HEK293 (cell line): ENCODE results near the gene LAD1.
A peak's percentile ranks its signal among the peaks of the same experiment; 100 is the strongest.

Experiments used
- CTCF ChIA-PET: fragments of 350-600 bp; formaldehyde crosslinking; extraction: SDS; loops from one replicate; lab custom pipeline; 2021; ENCODE audit warnings: antibody characterized with exemption; lab: Yijun Ruan, JAX
- POLR2A ChIA-PET: fragments of 300-600 bp; formaldehyde crosslinking; extraction: SDS; loops from one replicate; lab custom pipeline; 2020; ENCODE audit warnings: antibody characterized with exemption, inconsistent platforms; lab: Yijun Ruan, JAX
- H3K27ac ChIP-seq: fragments of 200-500 bp; sonication (Bioruptor generic); 2 replicates; pipeline ENCODE4 v1.5.1; 2014; ENCODE audit warnings: low read depth, low read length, control low read depth, inconsistent platforms; ENCODE audit errors: extremely low read depth
- H3K36me3 ChIP-seq, 2 experiments: fragments of 200-500 bp in 1 of 2; sonication (Bioruptor generic) in 1 of 2; 1 replicate in 1 of 2; 2 replicates in 1 of 2; pipeline ENCODE4 v1.5.1; 2014 to 2017; ENCODE audit warnings: inconsistent platforms in 2 of 2, low read length in 2 of 2; ENCODE audit not compliant: control insufficient read depth in 2 of 2, insufficient read depth in 1 of 2
- H3K4me1 ChIP-seq: fragments of 200-500 bp; sonication (Bioruptor generic); 2 replicates; pipeline ENCODE4 v1.5.1; 2014; ENCODE audit warnings: mild to moderate bottlenecking, low read length, inconsistent platforms; ENCODE audit not compliant: control insufficient read depth, insufficient read depth
- H3K4me3 ChIP-seq: 2 replicates; pipeline ENCODE4 v1.5.1; 2011; ENCODE audit warnings: low read depth, mild to moderate bottlenecking, control low read depth, low read length, moderate library complexity
- H3K9me3 ChIP-seq: fragments of 200-500 bp; sonication (Bioruptor generic); 2 replicates; pipeline ENCODE4 v1.5.1; 2014; ENCODE audit warnings: low read depth, low read length, inconsistent platforms; ENCODE audit not compliant: control insufficient read depth, insufficient read depth
- EGR2 ChIP-seq: fragments of 450-650 bp; formaldehyde crosslinking; IDR thresholded peaks from 2 replicates; pipeline ENCODE4 v1.5.1; 2016; ENCODE audit warnings: low read depth, missing biosample characterization, missing genetic modification characterization
- KLF16 ChIP-seq: fragments of 450-650 bp; formaldehyde crosslinking; IDR thresholded peaks from 2 replicates; pipeline ENCODE4 v1.5.1; 2017; ENCODE audit warnings: missing biosample characterization, missing genetic modification characterization
- PRDM10 ChIP-seq: fragments of 450-650 bp; formaldehyde crosslinking; IDR thresholded peaks from 2 replicates; pipeline ENCODE4 v1.5.1; 2016; ENCODE audit warnings: missing biosample characterization, missing genetic modification characterization
- WT1 ChIP-seq: fragments of 450-650 bp; formaldehyde crosslinking; IDR thresholded peaks from 2 replicates; pipeline ENCODE4 v1.5.1; 2016; ENCODE audit warnings: missing biosample characterization, missing genetic modification characterization
- ZNF37A ChIP-seq: fragments of 450-650 bp; IDR thresholded peaks from 2 replicates; pipeline ENCODE4 v1.5.1; 2018; ENCODE audit warnings: missing biosample characterization, missing genetic modification characterization
- ZNF398 ChIP-seq: fragments of 450-650 bp; formaldehyde crosslinking; IDR thresholded peaks from 2 replicates; pipeline ENCODE4 v1.5.1; 2017; ENCODE audit warnings: missing biosample characterization, missing genetic modification characterization
- ZNF404 ChIP-seq: fragments of 450-650 bp; formaldehyde crosslinking; IDR thresholded peaks from 2 replicates; pipeline ENCODE4 v1.5.1; 2017; ENCODE audit warnings: missing biosample characterization, missing genetic modification characterization
- ZNF48 ChIP-seq: fragments of 450-650 bp; formaldehyde crosslinking; IDR thresholded peaks from 2 replicates; pipeline ENCODE4 v1.5.1; 2016; ENCODE audit warnings: missing biosample characterization, missing genetic modification characterization
- ZNF501 ChIP-seq: fragments of 450-650 bp; formaldehyde crosslinking; IDR thresholded peaks from 2 replicates; pipeline ENCODE4 v1.5.1; 2016; ENCODE audit warnings: missing biosample characterization, missing genetic modification characterization
- ZNF510 ChIP-seq: fragments of 450-650 bp; formaldehyde crosslinking; IDR thresholded peaks from 2 replicates; pipeline ENCODE4 v1.5.1; 2018; ENCODE audit warnings: mild to moderate bottlenecking, missing genetic modification characterization, missing biosample characterization; ENCODE audit not compliant: insufficient replicate concordance
- ZNF514 ChIP-seq: fragments of 450-650 bp; formaldehyde crosslinking; IDR thresholded peaks from 2 replicates; pipeline ENCODE4 v1.5.1; 2016; ENCODE audit warnings: missing biosample characterization, missing genetic modification characterization
- ZNF518A ChIP-seq: fragments of 450-650 bp; formaldehyde crosslinking; conservative IDR thresholded peaks from 2 replicates; pipeline ENCODE4 v1.5.1; 2016; ENCODE audit warnings: low read depth, missing biosample characterization, missing genetic modification characterization
- ZNF704 ChIP-seq: fragments of 450-650 bp; formaldehyde crosslinking; IDR thresholded peaks from 2 replicates; pipeline ENCODE4 v1.5.1; 2016; ENCODE audit warnings: missing biosample characterization, missing genetic modification characterization
- ZSCAN30 ChIP-seq: fragments of 450-650 bp; IDR thresholded peaks from 2 replicates; pipeline ENCODE4 v1.5.1; 2018; ENCODE audit warnings: missing biosample characterization, mild to moderate bottlenecking, missing genetic modification characterization, moderate library complexity

The LAD1 gene

GRCh38 chr1:201335174-201335870, 63.8 kb downstream of the LAD1 start:
- no peaks in the 10 kb centered on the region for H3K9me3 ChIP-seq
- H3K4me1 ChIP-seq, result no peaks in the 10 kb centered on the region
- H3K36me3 ChIP-seq, result no peaks in the 10 kb centered on the region
- ChIA-PET CTCF (interaction anchor here (4.0 kb wide), 1 partner anchor 12 kb away, joined by 18 read pairs; no protein-coding TSS in a partner anchor), POLR2A (no interaction called here)
- no peak for TF ChIP-seq ZNF48 (tag by site-specific recombination)
- no peak for TF ChIP-seq ZNF398 (tag by site-specific recombination)
- no peak for TF ChIP-seq KLF16
- no peak overlapping the region for H3K4me3 ChIP-seq
- H3K27ac ChIP-seq, result no peak overlapping the region

- TF ChIP-seq EGR2 (peak; percentile 11; the same call in 1 of the 2 replicates), ZNF501 (no peak)
- ChIA-PET CTCF (interaction anchor here (0.7 to 4.0 kb wide), 5 partner anchors 12 to 83 kb away, joined by 3 to 18 read pairs (median 3); no protein-coding TSS in a partner anchor), POLR2A (no interaction called here)
- no peaks in the 10 kb centered on the region for H3K36me3 ChIP-seq
- no peaks in the 10 kb centered on the region for H3K9me3 ChIP-seq
- no peak overlapping the region for H3K4me3 ChIP-seq
- H3K27ac ChIP-seq, result no peak overlapping the region
- H3K4me1 ChIP-seq, result no peaks in the 10 kb centered on the region
Observed at GRCh38 chr1:201334325-201335173, 64.6 kb downstream of the LAD1 start.

GRCh38 chr1:201332616-201333335, 66.3 kb downstream of the LAD1 start:
- Histone ChIP-seq H3K4me1 (no peaks in the 10 kb centered on the region), H3K4me3 (no peak overlapping the region), H3K27ac (no peak overlapping the region), H3K9me3 (no peaks in the 10 kb centered on the region), H3K36me3 (no peaks in the 10 kb centered on the region)
- ChIA-PET CTCF (interaction anchor here (1.2 to 2.8 kb wide), 2 partner anchors 13 to 29 kb away, joined by 5 to 10 read pairs; no protein-coding TSS in a partner anchor), POLR2A (no interaction called here)
- TF ChIP-seq WT1 (no peak), ZNF37A (no peak), PRDM10 (tag by site-specific recombination) (no peak), ZNF514 (tag by site-specific recombination) (no peak), ZNF704 (tag by site-specific recombination) (no peak), ZNF518A (tag by site-specific recombination) (no peak), ZNF404 (no peak), ZNF510 (tag by site-specific recombination) (no peak), ZSCAN30 (tag by site-specific recombination) (no peak)
